Activated T-cell treated with anti-CD3 and anti-CD28 coated beads for 48 hours (primary cell): ENCODE measurements around the gene LRRFIP1.
"Not testable (repeated sequence)": the region's sequence is repeated elsewhere in the genome, so short reads cannot be mapped to it uniquely, and the experiment has no call there.

Experiments used
- DNase-seq: peaks from one replicate; pipeline ENCODE4 v3.0.0-alpha.2; 2020; ENCODE audit warnings: low read depth

Gene LRRFIP1

GRCh38 chr2:237597196-237598145 lies 29.9 kb upstream of the LRRFIP1 start:
- DNase-seq, result no peak

- no peak for DNase-seq
Observed at GRCh38 chr2:237598468-237599208, 28.7 kb upstream of the LRRFIP1 start.

- DNase-seq, result no peak
Observed at GRCh38 chr2:237599465-237600110, 27.8 kb upstream of the LRRFIP1 start.

- DNase-seq, result no peak
Observed at GRCh38 chr2:237600205-237600846, 27.1 kb upstream of the LRRFIP1 start.

GRCh38 chr2:237601453-237602116 lies 25.8 kb upstream of the LRRFIP1 start:
- DNase-seq, result no peak

GRCh38 chr2:237602409-237602808 lies 25.0 kb upstream of the LRRFIP1 start:
- DNase-seq, result no peak

- DNase-seq, result no peak
Observed at GRCh38 chr2:237603049-237603717, 24.2 kb upstream of the LRRFIP1 start.

GRCh38 chr2:237603718-237604362 lies 23.5 kb upstream of the LRRFIP1 start:
- no peak for DNase-seq

- no peak for DNase-seq
Observed at GRCh38 chr2:237604391-237604790, 23.0 kb upstream of the LRRFIP1 start.

- DNase-seq, result no peak
Observed at GRCh38 chr2:237604960-237605359, 22.4 kb upstream of the LRRFIP1 start.

GRCh38 chr2:237606522-237606921 lies 20.9 kb upstream of the LRRFIP1 start:
- not testable (repeated sequence) for DNase-seq

GRCh38 chr2:237612527-237613357 lies 14.6 kb upstream of the LRRFIP1 start:
- no peak for DNase-seq

GRCh38 chr2:237613679-237614078 lies 13.7 kb upstream of the LRRFIP1 start:
- no peak for DNase-seq

GRCh38 chr2:237614151-237614720 lies 13.2 kb upstream of the LRRFIP1 start:
- no peak for DNase-seq

GRCh38 chr2:237615631-237616249 lies 11.6 kb upstream of the LRRFIP1 start:
- no peak for DNase-seq

GRCh38 chr2:237616373-237616733 lies 11.0 kb upstream of the LRRFIP1 start:
- DNase-seq, result no peak

GRCh38 chr2:237616734-237617586 lies 10.4 kb upstream of the LRRFIP1 start:
- DNase-seq, result no peak

- no peak for DNase-seq
Observed at GRCh38 chr2:237617587-237617982, 9.8 kb upstream of the LRRFIP1 start.
